Activated CD8-positive, alpha-beta memory T cell treated with anti-CD3 and anti-CD28 coated beads, Interleukin-2, amount 10 ng/mL, durations not matched to agents 7 days and 5 days (primary cell): ENCODE data around the gene SPTLC1. TPM values are rescaled to one million over a fixed set of nuclear protein-coding genes. Genes with fewer than 3 reads are reported as not detected.
A peak's percentile ranks its signal among the peaks of the same experiment; 100 is the strongest.
"Not testable (repeated sequence)": the region's sequence is repeated elsewhere in the genome, so short reads cannot be mapped to it uniquely, and the experiment has no call there.

Experiments used
- ATAC-seq: fragments of 150-1000 bp; cut with Tn5 transposase; one replicate; pipeline ENCODE4 v1.10.0; 2021; ENCODE audit warnings: moderate library complexity
- CTCF ChIA-PET: fragments of 350-600 bp; sonication (Branson Sonifier 250); formaldehyde crosslinking; loops from one replicate; lab custom pipeline; 2021; ENCODE audit warnings: antibody characterized with exemption; lab: Charles Lee
- DNase-seq: peaks from one replicate; pipeline ENCODE4 v3.0.0-alpha.2; 2020
- H3K27ac Mint-ChIP-seq: one replicate; pipeline ENCODE4 v1.8.0; 2021; ENCODE audit warnings: mild to moderate bottlenecking, mixed read lengths
- H3K27me3 Mint-ChIP-seq: one replicate; pipeline ENCODE4 v1.8.0; 2021; ENCODE audit warnings: mixed read lengths
- H3K36me3 Mint-ChIP-seq: one replicate; pipeline ENCODE4 v1.8.0; 2021; ENCODE audit warnings: mild to moderate bottlenecking, mixed read lengths
- H3K4me1 Mint-ChIP-seq: one replicate; pipeline ENCODE4 v1.8.0; 2021; ENCODE audit warnings: mixed read lengths
- H3K4me3 Mint-ChIP-seq: one replicate; pipeline ENCODE4 v1.8.0; 2021; ENCODE audit warnings: mild to moderate bottlenecking, moderate library complexity, mixed read lengths
- H3K9me3 Mint-ChIP-seq: one replicate; pipeline ENCODE4 v1.8.0; 2022; ENCODE audit warnings: low read depth, mixed read lengths
- total RNA-seq, 2 experiments: library from RNA; stranded (reverse); gene quantifications; one replicate each; pipeline ENCODE4 v1.2.3, GENCODE V29; 2021

SPTLC1 gene
- total RNA-seq, 2 experiments from 2014 or later = 61.8 to 62.4 TPM

DNA sequence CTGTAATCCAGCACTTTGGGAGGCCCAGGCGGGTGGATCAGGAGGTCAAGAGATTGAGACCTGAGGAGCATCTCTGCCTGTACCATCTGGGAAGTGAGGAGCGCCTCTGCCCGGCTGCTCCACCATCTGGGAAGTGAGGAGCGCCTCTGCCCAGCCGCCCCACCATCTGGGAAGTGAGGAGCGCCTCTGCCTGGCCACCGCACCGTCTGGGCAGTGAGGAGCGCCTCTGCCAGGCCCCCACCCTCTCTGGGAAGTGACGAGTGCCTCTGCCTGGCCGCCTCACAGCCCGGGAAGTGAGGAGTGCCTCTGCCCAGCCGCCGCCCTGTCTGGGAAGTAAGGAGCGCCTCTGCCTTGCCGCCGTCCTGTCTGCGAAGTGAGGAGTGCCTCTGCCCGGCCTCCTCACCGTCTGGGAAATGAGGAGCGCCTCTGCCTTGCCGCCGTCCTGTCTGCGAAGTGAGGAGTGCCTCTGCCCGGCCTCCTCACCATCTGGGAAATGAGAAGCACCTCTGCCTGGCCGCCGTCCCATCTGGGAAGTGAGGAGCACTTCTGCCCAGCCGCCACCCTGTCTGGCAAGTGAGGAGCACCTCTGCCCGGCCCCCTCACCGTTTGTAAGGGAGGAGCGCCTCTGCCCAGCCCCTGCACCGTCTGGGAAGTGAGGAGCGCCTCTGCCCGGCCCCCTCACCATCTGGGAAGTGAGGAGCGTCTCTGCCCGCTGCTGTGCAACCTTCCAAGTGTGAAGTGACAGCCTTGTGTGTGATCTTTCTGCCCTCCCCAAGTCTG, 9.6 kb downstream of the SPTLC1 start:
- H3K4me1 Mint-ChIP-seq = peaks cover 15% of the 10 kb centered on the region
- H3K4me3 Mint-ChIP-seq, H3K27me3 Mint-ChIP-seq, DNase-seq, CTCF ChIA-PET, ATAC-seq, H3K27ac Mint-ChIP-seq, H3K9me3 Mint-ChIP-seq: not testable (repeated sequence)
- H3K36me3 Mint-ChIP-seq = peaks cover 47% of the 10 kb centered on the region

DNA sequence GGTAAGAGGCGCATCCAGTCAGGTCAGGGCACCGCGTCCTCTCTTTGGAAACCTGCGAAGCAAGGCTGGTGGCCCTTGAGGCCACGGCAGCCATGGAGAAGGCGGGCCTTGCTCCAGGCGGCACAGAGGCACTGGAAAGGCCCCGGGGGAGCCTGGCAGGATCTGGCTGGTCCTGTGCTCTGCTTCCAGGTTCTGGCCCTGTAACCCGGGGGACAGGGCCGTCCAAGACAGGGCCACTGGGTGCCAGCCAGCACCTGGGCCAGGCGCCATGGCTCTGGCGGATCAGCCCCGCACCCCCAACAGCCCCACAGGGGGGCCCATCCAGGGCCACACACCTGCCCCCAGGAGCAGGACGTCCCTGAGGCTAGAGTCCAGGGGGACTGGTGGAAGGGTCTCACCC, 11.6 kb downstream of the SPTLC1 start:
- H3K27ac Mint-ChIP-seq, DNase-seq, ATAC-seq, H3K9me3 Mint-ChIP-seq, CTCF ChIA-PET, H3K27me3 Mint-ChIP-seq, H3K4me3 Mint-ChIP-seq: not testable (repeated sequence)
- Mint-ChIP-seq H3K36me3 (peaks cover 54% of the 10 kb centered on the region), H3K4me1 (peaks cover 23% of the 10 kb centered on the region)

DNA sequence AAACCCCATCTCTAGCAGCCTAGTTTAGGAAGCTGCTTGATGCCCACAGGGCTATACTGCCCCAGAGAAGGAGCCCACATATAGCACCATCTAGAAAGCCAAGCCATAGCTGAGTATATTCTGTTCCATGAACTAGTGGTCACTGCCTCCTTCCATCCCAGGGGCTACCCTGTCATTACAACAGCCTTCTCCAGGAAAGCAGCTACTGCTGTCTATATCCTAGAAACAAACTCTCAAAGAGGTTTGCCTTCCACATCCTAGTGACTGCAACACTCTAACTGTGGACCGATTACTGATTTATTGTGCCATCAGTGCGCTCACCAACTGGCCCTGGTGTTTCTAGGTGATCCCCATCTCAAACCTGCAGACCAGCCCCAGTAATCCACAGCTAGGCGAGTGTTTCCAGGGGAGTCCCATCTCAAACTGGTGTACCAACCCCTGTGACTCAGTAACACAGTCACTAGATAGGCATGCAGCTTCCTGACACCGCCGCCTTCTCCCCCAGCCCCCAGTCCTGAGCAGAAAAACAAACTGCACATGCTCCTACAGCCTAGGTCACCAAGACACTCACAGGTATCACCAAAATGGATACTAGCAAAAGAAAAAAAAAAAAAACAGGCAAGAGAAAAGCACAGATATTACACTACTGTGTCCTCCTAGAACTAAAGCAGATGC, 14.8 kb downstream of the SPTLC1 start:
- Mint-ChIP-seq H3K9me3 (peaks cover 3% of the 10 kb centered on the region), H3K36me3 (peaks cover 62% of the 10 kb centered on the region), H3K27me3 (no peaks in the 10 kb centered on the region), H3K4me3 (no peak overlapping the region), H3K27ac (peak overlapping the region; percentile 50), H3K4me1 (peaks cover 43% of the 10 kb centered on the region)
- ATAC-seq = no peak
- CTCF ChIA-PET = interaction anchor here (0.6 kb wide), 1 partner anchor 408 kb away, joined by 3 read pairs; no protein-coding TSS in a partner anchor
- no peak for DNase-seq

DNA sequence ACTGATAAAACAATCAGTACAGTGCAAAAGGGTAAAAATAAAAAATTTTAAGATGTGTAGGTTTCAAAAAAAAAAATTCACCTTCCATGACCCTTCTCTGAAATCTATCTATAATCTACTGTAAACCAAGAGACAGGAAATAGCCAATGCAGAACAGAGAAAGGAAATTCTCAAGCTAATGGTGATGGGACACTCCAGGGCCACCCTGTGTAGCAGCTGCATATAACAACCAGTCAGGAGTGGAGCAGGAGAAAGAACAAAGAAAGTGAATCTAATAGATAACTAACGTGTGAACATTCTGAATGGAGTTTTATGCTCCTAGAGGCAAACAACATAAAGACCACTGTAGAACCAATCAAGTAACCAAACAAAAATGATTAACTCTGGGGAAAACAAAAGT, 16.6 kb downstream of the SPTLC1 start:
- Mint-ChIP-seq H3K4me1 (peaks cover 60% of the 10 kb centered on the region), H3K27me3 (no peaks in the 10 kb centered on the region), H3K27ac (peak overlapping the region; percentile 76), H3K9me3 (peaks cover 3% of the 10 kb centered on the region), H3K4me3 (no peak overlapping the region), H3K36me3 (peaks cover 66% of the 10 kb centered on the region)
- DNase-seq (no peak), ATAC-seq (peak; percentile 49)
- CTCF ChIA-PET = no interaction called here

DNA sequence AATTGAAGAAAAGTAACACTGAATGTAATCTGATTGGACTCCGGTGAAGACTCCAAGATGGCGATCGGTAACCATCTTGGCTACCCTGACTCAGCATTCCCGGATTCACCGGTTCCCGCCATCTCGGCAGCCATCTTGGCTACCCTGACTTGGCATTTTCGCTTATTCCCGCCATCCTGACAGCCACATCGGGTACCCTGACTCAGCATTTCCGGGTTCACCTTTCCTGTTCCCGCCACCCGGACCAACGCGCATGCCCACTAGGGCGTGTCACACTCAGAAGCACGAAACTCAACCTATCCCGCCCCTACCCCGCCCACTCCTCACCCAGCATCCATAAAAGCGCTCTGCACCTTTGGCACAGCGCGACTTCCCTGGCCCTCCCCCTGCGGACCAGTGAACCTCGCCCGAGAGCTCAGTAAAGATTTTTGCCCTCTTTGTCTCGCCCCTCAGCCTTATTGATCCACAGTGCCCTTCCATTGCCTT, 17.2 kb downstream of the SPTLC1 start:
- Mint-ChIP-seq H3K9me3 (peaks cover 3% of the 10 kb centered on the region), H3K27me3 (no peaks in the 10 kb centered on the region), H3K27ac (peak overlapping the region; percentile 76), H3K4me3 (no peak overlapping the region), H3K36me3 (peaks cover 61% of the 10 kb centered on the region), H3K4me1 (peaks cover 66% of the 10 kb centered on the region)
- ATAC-seq = peak; percentile 8
- DNase-seq = peak; percentile 77
- CTCF ChIA-PET = no interaction called here

DNA sequence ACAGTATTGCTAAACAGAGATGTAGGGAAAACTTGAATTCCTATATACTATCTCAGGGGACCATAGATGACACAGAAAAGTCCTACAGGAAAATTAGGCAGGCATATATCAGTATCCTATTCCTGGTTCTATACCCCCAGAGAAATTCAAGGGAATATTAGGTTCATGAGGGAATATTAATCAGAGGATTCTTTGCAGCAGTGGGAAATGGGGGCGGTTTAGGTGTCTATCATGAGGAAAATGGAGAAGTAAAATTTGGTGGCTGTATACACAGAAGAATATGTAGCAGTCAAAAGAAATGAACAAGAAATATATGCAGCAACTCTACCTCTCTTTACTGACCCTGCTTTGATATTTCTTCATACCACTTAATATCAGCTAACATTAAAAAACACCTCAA, 20.0 kb downstream of the SPTLC1 start:
- peaks cover 65% of the 10 kb centered on the region for H3K4me1 Mint-ChIP-seq
- H3K4me3 Mint-ChIP-seq = no peak overlapping the region
- CTCF ChIA-PET = interaction anchor here (1.2 to 1.9 kb wide), 2 partner anchors 23 to 145 kb away, joined by 4 to 6 read pairs; partner anchors contain the start of gene ROR2

DNA sequence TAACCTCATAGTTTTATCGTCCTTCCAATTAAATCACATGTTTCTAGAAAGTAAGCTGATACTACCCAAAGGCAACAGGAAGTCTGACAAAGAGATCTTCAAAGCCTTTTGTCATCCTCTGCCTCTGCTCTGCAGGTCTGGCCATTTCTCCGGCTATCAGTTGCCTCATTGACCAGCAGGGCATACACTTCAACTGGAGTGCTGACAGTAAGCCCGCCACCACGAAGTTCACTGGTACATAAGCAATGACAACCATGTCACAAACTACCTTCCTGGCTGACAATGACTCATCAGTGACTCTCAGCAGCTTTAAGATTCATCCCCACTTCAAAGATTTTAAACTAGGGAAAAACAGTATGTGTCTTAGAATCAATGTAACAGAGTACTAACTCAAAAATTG, 20.6 kb downstream of the SPTLC1 start:
- ATAC-seq (peak; percentile 78), DNase-seq (peak; percentile 64)
- peaks cover 67% of the 10 kb centered on the region for H3K4me1 Mint-ChIP-seq
- H3K9me3 Mint-ChIP-seq = peaks cover 3% of the 10 kb centered on the region
- peaks cover 50% of the 10 kb centered on the region for H3K36me3 Mint-ChIP-seq
- peak overlapping the region; percentile 92 for H3K27ac Mint-ChIP-seq
- CTCF ChIA-PET = interaction anchor here (1.2 to 1.9 kb wide), 2 partner anchors 24 to 145 kb away, joined by 4 to 6 read pairs; partner anchors contain the start of gene ROR2
- peak overlapping the region; percentile 25 for H3K4me3 Mint-ChIP-seq
- no peaks in the 10 kb centered on the region for H3K27me3 Mint-ChIP-seq

More for the DNA sequence above, 20.0 kb downstream of the SPTLC1 start:
- peak overlapping the region; percentile 92 for H3K27ac Mint-ChIP-seq
- peaks cover 3% of the 10 kb centered on the region for H3K9me3 Mint-ChIP-seq
- H3K27me3 Mint-ChIP-seq = no peaks in the 10 kb centered on the region
- peaks cover 48% of the 10 kb centered on the region for H3K36me3 Mint-ChIP-seq
- no peak for DNase-seq
- no peak for ATAC-seq

DNA sequence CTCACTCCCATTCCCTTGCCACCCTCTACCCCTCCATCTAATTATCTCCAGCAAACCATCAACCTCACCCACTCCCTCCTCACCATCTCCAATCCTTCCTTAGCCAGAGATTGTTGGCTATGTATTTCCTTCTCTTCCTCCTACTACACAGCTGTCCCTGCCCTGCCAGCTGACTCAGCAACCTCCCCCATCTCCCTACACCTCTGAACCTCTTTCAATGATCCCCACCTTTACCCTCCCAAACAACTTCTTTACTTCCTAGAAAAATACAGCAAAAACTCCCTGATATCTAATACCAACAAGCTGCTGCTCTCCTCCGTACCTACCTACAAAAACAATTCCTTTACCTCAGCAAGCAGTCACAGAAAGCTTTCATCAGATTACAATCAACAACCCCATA, 37.3 kb downstream of the SPTLC1 start:
- Mint-ChIP-seq H3K4me1 (no peaks in the 10 kb centered on the region), H3K36me3 (peaks cover 27% of the 10 kb centered on the region), H3K27me3 (no peaks in the 10 kb centered on the region), H3K9me3 (no peaks in the 10 kb centered on the region), H3K4me3 (no peak overlapping the region), H3K27ac (no peak overlapping the region)
- ATAC-seq (no peak), DNase-seq (no peak)
- CTCF ChIA-PET = no interaction called here

DNA sequence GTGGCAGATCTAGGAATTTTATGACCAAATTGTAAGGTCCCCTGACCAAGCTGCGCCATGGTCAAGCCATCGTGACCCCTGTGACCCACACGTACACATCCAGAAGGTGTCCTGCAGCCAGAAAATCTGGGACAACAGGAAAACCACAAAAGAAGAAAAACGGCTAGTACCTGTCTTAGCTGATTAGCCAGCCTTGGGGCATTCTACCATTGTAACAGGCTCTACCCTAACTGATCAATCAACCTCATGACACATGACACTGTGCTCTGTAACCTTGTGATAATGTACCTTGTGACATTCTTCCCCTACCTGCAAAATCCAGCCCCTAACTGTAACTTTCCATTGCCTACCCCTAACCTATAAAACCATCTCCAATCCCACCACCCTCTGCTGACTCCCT, 43.6 kb downstream of the SPTLC1 start:
- H3K9me3 Mint-ChIP-seq = no peaks in the 10 kb centered on the region
- H3K4me3 Mint-ChIP-seq = no peak overlapping the region
- peaks cover 25% of the 10 kb centered on the region for H3K36me3 Mint-ChIP-seq
- DNase-seq (no peak), ATAC-seq (no peak)
- H3K4me1 Mint-ChIP-seq = no peaks in the 10 kb centered on the region
- no peak overlapping the region for H3K27ac Mint-ChIP-seq
- CTCF ChIA-PET = interaction anchor here (1.4 kb wide), 1 partner anchor 14 kb away, joined by 4 read pairs; no protein-coding TSS in a partner anchor
- H3K27me3 Mint-ChIP-seq = no peaks in the 10 kb centered on the region

DNA sequence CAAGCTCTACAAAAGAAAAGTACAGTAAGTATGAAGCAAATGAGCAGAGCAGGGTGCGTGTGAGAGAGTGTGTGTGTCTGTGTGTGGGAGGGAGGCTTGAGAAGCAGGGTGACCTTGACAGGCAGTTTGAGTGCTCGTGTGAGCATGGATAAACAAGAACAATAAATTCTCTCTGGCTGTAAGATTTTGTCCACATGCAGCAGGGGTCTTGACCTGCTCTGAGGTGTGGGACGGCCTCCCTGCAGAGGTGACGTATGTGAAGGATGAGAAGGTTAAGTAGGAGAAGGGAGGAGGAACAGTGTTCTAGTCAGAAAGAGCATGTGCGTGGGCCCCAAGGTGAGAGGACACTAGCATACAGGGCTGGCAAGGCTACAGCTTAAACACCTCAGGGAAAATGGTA, 49.0 kb downstream of the SPTLC1 start:
- ATAC-seq (no peak), DNase-seq (no peak)
- peaks cover 60% of the 10 kb centered on the region for H3K36me3 Mint-ChIP-seq
- no peaks in the 10 kb centered on the region for H3K27me3 Mint-ChIP-seq
- H3K27ac Mint-ChIP-seq = no peak overlapping the region
- CTCF ChIA-PET = no interaction called here
- peaks cover 2% of the 10 kb centered on the region for H3K4me1 Mint-ChIP-seq
- peaks cover 11% of the 10 kb centered on the region for H3K9me3 Mint-ChIP-seq
- no peak overlapping the region for H3K4me3 Mint-ChIP-seq

DNA sequence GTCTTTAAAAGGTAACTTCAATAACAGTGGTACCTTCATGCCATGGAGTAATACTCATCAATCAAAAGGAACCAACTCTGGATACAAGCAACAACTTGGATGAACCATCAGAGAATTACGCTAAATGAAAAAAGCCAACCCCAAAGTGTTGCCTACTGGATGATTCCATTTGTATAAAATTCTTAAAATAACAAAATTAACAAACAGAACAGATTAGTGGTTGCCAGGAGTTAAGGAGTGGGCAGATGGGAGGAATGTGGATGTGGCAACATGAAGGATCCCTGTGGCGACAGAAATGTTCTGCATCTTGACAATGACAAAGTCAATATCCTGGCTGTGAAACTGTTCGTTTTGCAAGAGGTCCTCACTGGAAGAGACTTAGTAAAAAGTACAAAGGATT, 50.5 kb downstream of the SPTLC1 start:
- DNase-seq (no peak), ATAC-seq (no peak)
- Mint-ChIP-seq H3K4me3 (no peak overlapping the region), H3K27ac (no peak overlapping the region), H3K9me3 (peaks cover 19% of the 10 kb centered on the region), H3K4me1 (peaks cover 2% of the 10 kb centered on the region), H3K36me3 (peaks cover 66% of the 10 kb centered on the region), H3K27me3 (no peaks in the 10 kb centered on the region)
- CTCF ChIA-PET = no interaction called here

DNA sequence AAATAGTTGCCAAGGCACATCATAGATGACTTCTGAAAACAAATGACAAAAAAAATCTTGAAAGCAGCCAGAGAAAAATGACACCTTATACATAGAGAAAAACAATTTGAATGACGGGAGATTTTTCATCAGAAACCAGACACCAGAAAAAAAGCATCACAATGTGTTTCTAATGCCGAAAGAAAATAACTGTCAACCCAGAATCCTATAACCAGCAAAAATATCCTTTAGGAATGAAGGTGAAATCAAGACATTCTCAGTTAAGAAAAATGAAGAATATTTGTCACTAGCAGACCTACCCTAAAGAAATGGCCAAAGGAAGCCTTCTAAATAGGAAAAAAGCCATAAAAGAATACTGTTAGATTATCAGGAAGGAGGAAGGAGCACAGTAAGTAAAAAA, 54.0 kb downstream of the SPTLC1 start:
- peaks cover 19% of the 10 kb centered on the region for H3K4me1 Mint-ChIP-seq
- peaks cover 19% of the 10 kb centered on the region for H3K9me3 Mint-ChIP-seq
- DNase-seq (no peak), ATAC-seq (no peak)
- H3K27me3 Mint-ChIP-seq = no peaks in the 10 kb centered on the region
- H3K36me3 Mint-ChIP-seq = peaks cover 82% of the 10 kb centered on the region
- no peak overlapping the region for H3K27ac Mint-ChIP-seq
- no peak overlapping the region for H3K4me3 Mint-ChIP-seq
- CTCF ChIA-PET = no interaction called here

DNA sequence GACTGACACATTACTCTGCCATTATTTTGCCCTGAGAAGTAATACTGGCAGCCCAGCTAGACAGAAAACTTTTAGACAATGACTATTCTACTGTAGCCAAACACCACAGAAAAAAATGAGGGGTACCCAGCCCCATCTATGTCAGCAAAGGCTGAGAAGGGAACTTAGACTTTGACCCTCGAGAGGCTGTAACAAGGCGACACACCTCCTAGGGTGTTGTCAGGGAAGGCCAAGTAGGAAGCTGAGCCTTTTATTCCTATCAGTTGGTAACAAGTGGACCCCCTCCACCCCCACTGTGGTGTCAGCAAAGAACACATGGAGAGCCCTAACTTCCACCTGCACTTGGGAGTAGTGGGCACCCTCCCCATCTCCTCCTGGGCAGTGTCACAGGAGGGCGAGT, 55.6 kb downstream of the SPTLC1 start:
- DNase-seq (no peak), ATAC-seq (no peak)
- no peak overlapping the region for H3K4me3 Mint-ChIP-seq
- H3K27ac Mint-ChIP-seq = no peak overlapping the region
- peaks cover 84% of the 10 kb centered on the region for H3K36me3 Mint-ChIP-seq
- H3K9me3 Mint-ChIP-seq = peaks cover 19% of the 10 kb centered on the region
- H3K27me3 Mint-ChIP-seq = no peaks in the 10 kb centered on the region
- H3K4me1 Mint-ChIP-seq = peaks cover 19% of the 10 kb centered on the region
- CTCF ChIA-PET = interaction anchor here (1.5 kb wide), 1 partner anchor 78 kb away, joined by 5 read pairs; no protein-coding TSS in a partner anchor
